ENCODE measurements around the gene TOX2. TPM values are rescaled to one million over a fixed set of nuclear protein-coding genes. Genes with fewer than 3 reads are reported as not detected.

Gene TOX2
- total RNA-seq, 3 donors from 2014 or later (not counting 1 experiment from before 2014, with no cell fraction given) = 0.93 to 1.8 (median 1.2) TPM

DNA sequence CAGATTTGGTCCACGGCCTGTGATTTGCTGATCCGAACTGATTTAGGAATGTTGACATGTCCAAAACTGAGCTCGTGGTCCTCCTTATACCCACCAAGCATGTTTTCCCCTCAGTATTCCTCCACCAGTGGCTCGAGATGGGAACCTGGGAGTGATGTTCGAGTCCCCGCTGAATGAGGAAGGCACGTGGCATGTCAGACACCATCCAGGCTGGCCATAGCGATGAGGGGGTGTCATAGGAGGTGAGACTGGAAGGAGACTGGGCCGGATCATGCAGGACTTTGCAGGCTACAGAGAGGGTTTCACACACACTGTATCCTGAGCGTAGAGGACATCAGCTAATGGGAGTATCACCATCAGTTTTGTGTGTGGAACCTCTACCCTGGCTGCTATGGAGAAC is 78.2 kb downstream of the TOX2 start:
- no peak for DNase-seq
- no peaks in the 10 kb centered on the region for H3K27me3 ChIP-seq (ENCODE audit: control insufficient read depth, insufficient read depth, low read length)
- Mint-ChIP-seq H3K4me3 (no peak overlapping the region), H3K27ac (no peak overlapping the region), H3K27me3 (ENCODE audit: low read depth in 2 of 2) (peaks cover 46 to 57% of the 10 kb centered on the region in 2 donors), H3K4me1 (peaks cover 4 to 5% of the 10 kb centered on the region in 2 donors), H3K9me3 (no peaks in the 10 kb centered on the region), H3K36me3 (peaks cover 7% of the 10 kb centered on the region)
- WGBS (ENCODE audit: insufficient coverage) = 91% methylated on average over 10 of the region's 10 CpGs
- peaks cover 3% of the 10 kb centered on the region for H3K9me3 ChIP-seq (ENCODE audit: control insufficient read depth, insufficient read depth, low read length)
- TF ChIP-seq, protein P1, sequence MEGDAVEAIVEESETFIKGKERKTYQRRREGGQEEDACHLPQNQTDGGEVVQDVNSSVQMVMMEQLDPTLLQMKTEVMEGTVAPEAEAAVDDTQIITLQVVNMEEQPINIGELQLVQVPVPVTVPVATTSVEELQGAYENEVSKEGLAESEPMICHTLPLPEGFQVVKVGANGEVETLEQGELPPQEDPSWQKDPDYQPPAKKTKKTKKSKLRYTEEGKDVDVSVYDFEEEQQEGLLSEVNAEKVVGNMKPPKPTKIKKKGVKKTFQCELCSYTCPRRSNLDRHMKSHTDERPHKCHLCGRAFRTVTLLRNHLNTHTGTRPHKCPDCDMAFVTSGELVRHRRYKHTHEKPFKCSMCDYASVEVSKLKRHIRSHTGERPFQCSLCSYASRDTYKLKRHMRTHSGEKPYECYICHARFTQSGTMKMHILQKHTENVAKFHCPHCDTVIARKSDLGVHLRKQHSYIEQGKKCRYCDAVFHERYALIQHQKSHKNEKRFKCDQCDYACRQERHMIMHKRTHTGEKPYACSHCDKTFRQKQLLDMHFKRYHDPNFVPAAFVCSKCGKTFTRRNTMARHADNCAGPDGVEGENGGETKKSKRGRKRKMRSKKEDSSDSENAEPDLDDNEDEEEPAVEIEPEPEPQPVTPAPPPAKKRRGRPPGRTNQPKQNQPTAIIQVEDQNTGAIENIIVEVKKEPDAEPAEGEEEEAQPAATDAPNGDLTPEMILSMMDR (IDR thresholded peaks at IDR 0.05) = no peak
- no peaks in the 10 kb centered on the region for H3K4me1 ChIP-seq (ENCODE audit: control insufficient read depth, insufficient read depth, low read length)
- no peak overlapping the region for H3K4me3 ChIP-seq (ENCODE audit: low read length)
- intact Hi-C loops (cut with micrococcal nuclease) = no loop called here
- H3K27ac ChIP-seq (ENCODE audit: low read length) = no peak overlapping the region
- ATAC-seq = no peak
- no peaks in the 10 kb centered on the region for H3K36me3 ChIP-seq (ENCODE audit: control insufficient read depth, insufficient read depth, low read length)

DNA sequence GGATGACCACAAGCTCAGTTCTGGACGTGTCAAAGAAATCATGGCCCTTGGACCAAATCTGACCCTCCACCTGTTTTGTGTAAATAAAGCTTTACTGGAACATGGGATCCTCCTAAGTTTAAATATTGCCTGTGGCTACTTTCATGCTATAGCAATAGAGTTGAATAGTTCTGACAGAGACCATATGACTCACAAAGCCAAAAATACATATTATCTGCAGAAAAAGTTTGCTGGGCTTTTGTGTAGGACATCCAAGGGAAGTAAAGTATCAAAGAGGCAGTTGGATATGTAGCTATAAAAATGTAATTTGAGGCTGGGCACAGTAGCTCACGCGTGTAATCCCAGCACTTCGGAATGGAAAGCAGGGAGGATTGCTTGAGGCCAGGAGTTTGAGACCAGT is 78.9 kb downstream of the TOX2 start:
- Mint-ChIP-seq H3K36me3 (peaks cover 7% of the 10 kb centered on the region), H3K4me3 (no peak overlapping the region), H3K27ac (no peak overlapping the region), H3K4me1 (peaks cover 4 to 5% of the 10 kb centered on the region in 2 donors), H3K27me3 (ENCODE audit: low read depth in 2 of 2) (peaks cover 41 to 55% of the 10 kb centered on the region in 2 donors), H3K9me3 (no peaks in the 10 kb centered on the region)
- Histone ChIP-seq H3K9me3 (ENCODE audit: control insufficient read depth, insufficient read depth, low read length) (peaks cover 3% of the 10 kb centered on the region), H3K36me3 (ENCODE audit: control insufficient read depth, insufficient read depth, low read length) (no peaks in the 10 kb centered on the region), H3K4me3 (ENCODE audit: low read length) (no peak overlapping the region), H3K27me3 (ENCODE audit: control insufficient read depth, insufficient read depth, low read length) (no peaks in the 10 kb centered on the region), H3K27ac (ENCODE audit: low read length) (no peak overlapping the region), H3K4me1 (ENCODE audit: control insufficient read depth, insufficient read depth, low read length) (no peaks in the 10 kb centered on the region)
- no peak for DNase-seq
- intact Hi-C loops (cut with micrococcal nuclease) = no loop called here
- ATAC-seq = no peak
- 77% methylated on average over 4 of the region's 4 CpGs for whole genome bisulfite sequencing (ENCODE audit: insufficient coverage)
- TF ChIP-seq, protein P1 (IDR thresholded peaks at IDR 0.05) = no peak

DNA sequence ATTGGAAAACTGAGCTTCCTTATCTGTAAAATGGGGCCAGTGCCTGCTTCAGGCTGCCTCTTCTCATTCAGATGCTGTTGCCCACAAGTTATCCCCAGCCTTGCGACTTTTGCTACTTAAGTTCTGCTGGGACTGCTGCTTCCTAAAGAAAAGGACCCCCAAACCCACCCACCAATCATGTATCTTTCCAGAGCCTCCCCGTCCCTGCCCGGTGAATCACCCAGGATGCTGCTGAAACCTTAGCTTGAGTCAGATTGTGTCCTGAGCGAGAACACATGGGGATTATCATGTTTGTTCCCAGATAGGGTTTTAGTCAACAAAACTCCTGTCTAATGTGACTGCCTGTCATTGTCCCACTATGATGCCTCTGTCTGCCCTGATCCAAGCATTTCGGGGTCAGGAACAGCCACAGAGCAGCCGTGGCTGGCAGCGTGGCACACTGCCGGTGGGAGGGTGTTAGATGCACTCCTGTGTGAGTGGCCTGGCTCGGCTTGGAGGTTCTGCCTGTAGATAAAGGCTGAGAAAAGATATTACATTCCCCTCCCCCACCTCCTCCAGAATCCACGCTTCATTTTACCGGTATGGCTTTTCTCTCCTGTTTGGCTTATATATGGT is 79.9 kb downstream of the TOX2 start:
- Histone ChIP-seq H3K27me3 (ENCODE audit: control insufficient read depth, insufficient read depth, low read length) (no peaks in the 10 kb centered on the region), H3K27ac (ENCODE audit: low read length) (no peak overlapping the region), H3K9me3 (ENCODE audit: control insufficient read depth, insufficient read depth, low read length) (peaks cover 2% of the 10 kb centered on the region), H3K36me3 (ENCODE audit: control insufficient read depth, insufficient read depth, low read length) (no peaks in the 10 kb centered on the region), H3K4me1 (ENCODE audit: control insufficient read depth, insufficient read depth, low read length) (no peaks in the 10 kb centered on the region), H3K4me3 (ENCODE audit: low read length) (no peak overlapping the region)
- peaks cover 4 to 5% of the 10 kb centered on the region in 2 donors for H3K4me1 Mint-ChIP-seq
- no peak for ATAC-seq
- H3K36me3 Mint-ChIP-seq = peaks cover 7% of the 10 kb centered on the region
- WGBS (ENCODE audit: insufficient coverage) = 95% methylated on average over 7 of the region's 11 CpGs
- peaks cover 34 to 50% of the 10 kb centered on the region in 2 donors for H3K27me3 Mint-ChIP-seq (ENCODE audit: low read depth in 2 of 2)
- no peak overlapping the region for H3K27ac Mint-ChIP-seq
- no peaks in the 10 kb centered on the region for H3K9me3 Mint-ChIP-seq
- intact Hi-C loops (cut with micrococcal nuclease) = no loop called here
- H3K4me3 Mint-ChIP-seq = no peak overlapping the region
- TF ChIP-seq, protein P1 (IDR thresholded peaks at IDR 0.05) = no peak
- DNase-seq = no peak

DNA sequence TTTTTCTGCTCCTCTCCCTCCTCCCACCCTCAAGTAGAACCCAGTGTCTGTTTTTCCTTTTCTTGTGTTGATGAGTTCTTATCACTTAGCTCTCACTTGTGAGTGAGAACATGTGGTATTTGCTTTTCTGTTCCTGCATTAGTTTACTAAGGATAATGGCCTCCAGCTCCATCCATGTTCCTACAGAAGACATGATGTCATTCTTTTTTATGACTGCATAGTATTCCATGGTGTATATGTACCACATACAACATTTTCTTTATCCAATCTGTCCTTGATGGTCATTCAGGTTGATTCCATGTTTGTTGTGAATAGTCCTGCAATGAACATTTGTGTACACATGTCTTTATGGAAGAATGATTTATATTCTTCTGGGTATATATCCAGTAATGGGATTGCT is 81.0 kb downstream of the TOX2 start:
- Mint-ChIP-seq H3K36me3 (no peaks in the 10 kb centered on the region), H3K9me3 (no peaks in the 10 kb centered on the region), H3K27ac (no peak overlapping the region), H3K4me1 (peaks cover 4 to 5% of the 10 kb centered on the region in 2 donors), H3K27me3 (ENCODE audit: low read depth in 2 of 2) (peaks cover 37 to 50% of the 10 kb centered on the region in 2 donors), H3K4me3 (no peak overlapping the region)
- no peak for ATAC-seq
- Histone ChIP-seq H3K36me3 (ENCODE audit: control insufficient read depth, insufficient read depth, low read length) (no peaks in the 10 kb centered on the region), H3K27ac (ENCODE audit: low read length) (no peak overlapping the region), H3K27me3 (ENCODE audit: control insufficient read depth, insufficient read depth, low read length) (peaks cover 3% of the 10 kb centered on the region), H3K4me1 (ENCODE audit: control insufficient read depth, insufficient read depth, low read length) (no peaks in the 10 kb centered on the region), H3K4me3 (ENCODE audit: low read length) (no peak overlapping the region), H3K9me3 (ENCODE audit: control insufficient read depth, insufficient read depth, low read length) (no peaks in the 10 kb centered on the region)
- intact Hi-C loops (cut with micrococcal nuclease) = no loop called here
- no peak for DNase-seq
- TF ChIP-seq, protein P1 (IDR thresholded peaks at IDR 0.05) = no peak
